NCI-H82 treated with DMSO at 0.1 percent for 48 hours (cell line): ENCODE data around the gene SDHB.

ENCODE experiments used
- DNase-seq: peaks from one replicate; lab custom pipeline; 2025; ENCODE audit not compliant: unreplicated experiment; lab: John Stamatoyannopoulos, UW

SDHB gene

GRCh38 chr1:16988210-16988609, 65.6 kb downstream of the SDHB start:
- DNase-seq: no peak

GRCh38 chr1:16986962-16987361, 66.9 kb downstream of the SDHB start:
- no peak for DNase-seq

GRCh38 chr1:16986560-16986959, 67.3 kb downstream of the SDHB start:
- no peak for DNase-seq

- DNase-seq: no peak
These were observed 67.7 kb downstream of the SDHB start for GRCh38 chr1:16986113-16986512.

- no peak for DNase-seq
These were observed 69.1 kb downstream of the SDHB start for GRCh38 chr1:16984717-16985116.

DNA sequence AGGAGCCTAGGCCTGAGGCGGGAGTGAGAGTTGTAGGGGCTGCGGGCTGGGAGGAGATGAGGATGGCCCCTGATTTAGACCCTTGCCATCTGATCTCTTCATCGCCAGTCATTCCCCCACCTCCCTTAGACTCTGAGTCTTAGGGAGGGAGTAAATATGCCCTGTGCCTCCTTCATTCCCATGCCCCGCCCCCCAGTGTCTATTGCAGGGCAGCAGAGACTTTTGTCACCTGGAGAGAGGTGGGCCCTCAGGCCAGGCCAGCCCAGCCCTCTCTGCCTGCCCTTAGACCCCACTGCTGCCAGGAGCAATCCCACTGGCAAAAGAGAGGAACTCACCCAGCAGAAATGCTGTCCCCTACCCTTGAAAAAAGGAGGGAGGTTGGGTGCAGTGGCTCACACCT, 70.2 kb downstream of the SDHB start:
- no peak for DNase-seq

DNA sequence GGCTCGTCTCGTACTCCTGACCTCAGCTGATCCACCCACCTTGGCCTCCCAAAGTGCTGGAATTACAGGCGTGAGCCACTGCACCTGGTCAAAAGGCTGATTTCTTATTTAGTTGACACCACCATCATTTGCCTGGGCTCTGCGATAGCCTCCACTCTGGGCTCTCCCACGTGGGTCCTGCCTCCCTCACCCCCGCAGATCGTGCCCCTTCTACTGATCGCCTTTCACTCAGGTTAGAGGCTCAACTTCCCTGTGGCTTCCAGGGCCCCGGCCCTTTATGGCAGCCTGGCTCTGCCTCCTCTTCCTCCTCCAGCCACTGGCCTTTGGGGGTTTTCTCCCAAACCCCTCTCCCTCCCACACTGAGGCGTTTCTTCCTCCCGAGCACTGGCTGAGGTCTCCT, 70.9 kb downstream of the SDHB start:
- no peak for DNase-seq

- DNase-seq: no peak
These were observed 72.5 kb downstream of the SDHB start for GRCh38 chr1:16981269-16981849.

DNA sequence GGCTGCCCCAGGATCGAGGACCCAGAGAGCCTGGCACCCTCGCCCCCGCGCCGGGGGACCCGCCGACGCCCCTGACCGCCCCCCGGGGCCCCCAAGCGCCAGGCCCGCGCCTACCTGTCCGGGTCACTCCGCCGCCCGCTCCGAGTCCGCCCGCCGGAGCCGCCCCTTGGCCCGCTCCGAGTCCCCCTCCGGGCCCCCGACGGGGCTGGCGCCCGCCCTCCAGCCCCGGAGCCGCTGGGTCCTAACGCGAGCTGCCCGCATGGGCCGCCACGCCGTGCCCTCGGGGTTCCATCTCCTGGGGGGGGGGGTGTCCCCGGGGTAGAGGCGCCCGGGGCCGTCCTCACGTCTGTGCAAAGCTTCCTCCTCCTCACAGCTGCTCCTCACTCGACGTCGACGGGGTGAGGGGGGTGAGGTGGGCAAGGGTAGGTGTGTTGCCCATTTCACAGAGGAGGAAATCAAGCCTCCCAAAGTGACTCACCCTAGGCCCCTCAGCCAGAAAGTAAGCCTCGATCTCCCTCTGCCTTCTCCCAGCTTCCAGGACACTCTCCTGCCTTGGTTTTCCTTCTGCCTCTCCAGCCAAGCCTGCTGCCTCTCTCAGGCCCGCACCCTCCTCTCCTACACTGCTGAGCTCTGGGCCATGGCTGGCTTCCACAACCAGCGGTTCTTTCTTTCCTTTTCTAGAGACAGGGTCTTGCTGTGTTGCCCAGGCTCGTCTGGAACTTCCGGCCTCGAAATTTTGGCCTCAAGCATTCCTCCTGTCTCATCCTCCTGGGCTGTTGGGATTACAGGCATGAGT, 73.2 kb downstream of the SDHB start, which contains the start of gene MFAP2:
Gene MFAP2 (minus strand): TSS at position 148 of the 796 bp plus-strand sequence. CDS start 2,347 bp downstream, outside the sequence.
- no peak for DNase-seq

DNA sequence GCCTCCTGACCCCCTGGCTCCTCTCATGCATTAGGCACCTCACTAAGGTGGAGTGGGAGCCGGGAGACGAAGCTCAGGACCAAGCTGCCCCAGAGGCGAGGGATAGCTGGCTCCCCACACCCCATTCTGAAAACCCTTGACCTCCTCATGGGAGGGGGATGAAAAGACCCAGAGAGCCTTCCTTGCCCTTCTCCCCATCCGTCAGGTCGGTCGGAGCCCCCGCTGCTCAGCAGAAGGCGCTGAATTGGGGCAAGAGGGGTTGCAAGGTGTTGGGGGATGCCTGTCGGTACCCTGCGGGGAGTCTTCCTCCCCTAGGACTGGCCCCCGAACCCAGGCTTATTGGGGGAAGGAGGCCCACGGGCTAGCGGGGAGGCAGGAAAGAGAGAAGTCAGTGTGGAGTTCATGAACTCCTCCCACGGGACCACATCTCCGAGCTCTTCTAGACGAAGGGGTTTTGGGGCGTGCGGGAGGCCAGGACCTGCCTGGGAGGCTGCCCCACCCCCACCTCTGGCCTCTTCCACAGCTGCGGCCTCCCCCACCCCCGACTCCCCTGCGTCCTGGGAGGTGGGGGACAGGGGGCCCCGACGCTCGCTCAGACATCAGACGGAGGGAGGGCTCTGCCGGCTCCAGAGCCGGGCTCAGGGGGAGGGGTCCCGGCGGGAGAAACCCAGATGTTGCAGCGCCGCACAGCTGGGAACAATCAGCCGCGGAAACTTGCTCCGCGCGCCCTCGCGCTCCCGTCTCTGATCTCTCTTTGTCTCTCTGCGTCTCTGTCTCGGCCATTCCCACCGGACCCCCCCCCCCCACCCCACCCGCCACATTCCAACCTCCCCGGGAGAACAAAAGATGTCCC, 74.1 kb downstream of the SDHB start:
- no peak for DNase-seq

DNA sequence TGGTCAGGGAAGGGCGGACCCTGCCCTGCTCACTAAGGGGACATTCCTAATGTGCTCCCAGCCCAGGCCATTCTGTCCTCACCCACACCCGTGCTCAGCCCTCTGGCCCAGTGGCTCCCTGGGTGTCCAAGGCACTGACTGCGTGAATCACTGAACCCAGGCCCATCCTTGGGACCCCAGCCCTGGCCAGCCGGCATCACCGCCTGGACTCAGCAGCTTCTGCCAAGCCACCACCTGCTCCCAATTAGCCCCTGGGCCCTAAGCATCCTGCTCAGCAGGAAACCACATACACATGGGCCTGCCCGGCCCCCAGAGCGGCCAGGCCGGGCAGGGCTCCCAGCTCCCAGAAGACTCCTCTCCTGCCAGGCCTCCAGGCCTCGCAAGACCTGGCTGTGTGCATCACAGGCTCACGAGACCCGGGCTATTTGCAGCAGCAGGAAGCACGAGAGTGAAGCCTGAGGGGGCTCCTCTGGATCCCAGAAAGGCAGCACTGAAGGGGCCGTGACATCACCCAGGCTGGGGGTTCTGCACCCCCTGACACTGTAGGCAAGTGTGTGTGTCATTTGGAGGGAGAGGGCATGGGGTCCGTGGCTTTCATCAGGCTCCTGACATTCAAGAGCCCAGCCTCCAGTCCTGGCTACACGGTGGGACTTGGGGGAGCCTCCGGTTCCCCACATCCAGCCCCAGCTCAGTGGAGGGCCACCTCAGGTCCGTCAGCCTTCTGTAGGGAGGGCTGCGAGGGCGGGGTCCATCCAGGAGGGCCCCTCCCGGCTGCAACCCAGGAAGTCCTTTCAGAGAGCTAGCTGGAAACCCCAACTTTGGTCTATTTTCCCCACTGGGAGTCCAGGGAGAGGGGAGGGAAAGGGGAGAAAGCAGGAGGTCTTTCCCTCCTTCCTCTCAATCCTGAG, 75.0 kb downstream of the SDHB start:
- no peak for DNase-seq

GRCh38 chr1:16978139-16978538, 75.7 kb downstream of the SDHB start:
- DNase-seq: no peak

DNA sequence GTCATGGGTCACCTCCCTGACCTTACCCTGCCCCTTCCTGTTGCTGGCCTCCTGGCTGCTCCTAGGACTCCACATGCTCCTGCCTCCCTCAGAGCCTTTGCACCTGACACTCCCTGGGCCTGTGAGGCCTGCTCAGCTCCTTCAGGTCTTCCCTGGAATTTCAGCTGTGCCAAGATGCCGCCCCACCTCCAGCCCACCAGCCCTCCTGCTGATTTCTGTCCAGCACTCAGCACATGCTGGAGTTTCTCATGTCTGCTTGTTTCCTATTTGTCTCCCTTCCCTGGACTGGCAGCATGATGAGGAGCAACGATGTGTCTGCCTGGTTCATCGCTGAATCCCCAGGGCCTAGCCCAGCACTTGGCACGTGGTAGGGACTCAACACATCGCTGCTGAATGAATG, 76.5 kb downstream of the SDHB start:
- DNase-seq: no peak

DNA sequence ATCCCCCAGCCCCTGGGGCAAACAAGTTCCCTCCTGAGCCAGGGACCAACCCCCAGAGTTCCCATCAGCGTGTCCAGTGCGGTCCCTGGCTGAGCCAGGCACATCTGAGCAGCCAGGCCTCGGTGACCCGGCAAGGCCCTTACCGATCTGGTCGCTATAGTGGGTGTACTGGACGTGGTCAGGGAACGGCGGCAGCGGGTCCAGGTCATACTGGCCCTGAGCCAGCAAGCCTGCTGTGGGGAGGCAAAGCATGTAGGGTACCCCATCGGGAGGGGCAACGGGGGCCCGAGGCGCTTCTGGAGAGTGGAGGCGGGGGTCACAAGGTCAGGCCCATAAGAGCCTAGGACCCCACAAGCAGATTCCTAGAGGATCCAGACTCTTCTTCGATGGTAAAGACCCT, 76.9 kb downstream of the SDHB start:
- DNase-seq: no peak

GRCh38 chr1:16975838-16976237, 78.0 kb downstream of the SDHB start:
- no peak for DNase-seq

DNA sequence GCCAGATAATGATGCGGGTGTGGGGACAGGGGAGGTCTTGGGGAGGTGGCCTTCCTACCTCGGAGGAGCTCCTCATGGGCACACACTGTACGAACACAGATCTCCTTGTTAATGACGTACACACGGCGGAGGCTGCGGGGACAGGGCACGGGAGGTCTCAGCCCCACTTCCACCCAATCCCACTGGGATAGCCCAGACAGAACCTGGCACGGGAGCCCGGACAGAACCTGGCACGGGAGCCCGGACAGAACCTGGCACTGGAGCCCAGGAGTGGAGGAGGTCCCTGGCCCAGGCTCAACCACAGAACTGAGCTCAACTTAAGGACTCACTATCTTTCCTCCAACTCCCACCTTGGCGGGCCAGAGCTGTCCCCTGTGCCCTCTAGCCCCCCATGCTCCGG, 78.6 kb downstream of the SDHB start:
- DNase-seq: no peak

DNA sequence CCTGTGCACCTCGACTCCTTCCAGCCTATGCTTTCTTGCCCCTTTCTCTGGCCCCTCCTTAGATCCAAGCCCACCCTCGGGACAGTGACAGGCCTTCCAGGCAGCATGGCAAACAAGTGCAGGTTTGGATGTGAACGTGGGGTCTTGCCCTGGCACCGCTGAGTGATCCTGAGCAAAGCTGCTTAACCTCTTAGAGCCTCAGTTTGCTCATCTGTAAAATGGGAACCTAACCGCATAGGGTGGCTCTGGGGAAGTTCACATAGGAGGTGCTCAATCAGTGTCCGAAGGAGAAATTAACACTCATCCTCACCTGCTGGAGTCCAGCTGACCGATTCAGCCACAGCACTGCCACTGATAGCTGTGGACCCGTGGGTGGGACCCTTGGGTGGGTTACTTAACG, 80.6 kb downstream of the SDHB start:
- no peak for DNase-seq

DNA sequence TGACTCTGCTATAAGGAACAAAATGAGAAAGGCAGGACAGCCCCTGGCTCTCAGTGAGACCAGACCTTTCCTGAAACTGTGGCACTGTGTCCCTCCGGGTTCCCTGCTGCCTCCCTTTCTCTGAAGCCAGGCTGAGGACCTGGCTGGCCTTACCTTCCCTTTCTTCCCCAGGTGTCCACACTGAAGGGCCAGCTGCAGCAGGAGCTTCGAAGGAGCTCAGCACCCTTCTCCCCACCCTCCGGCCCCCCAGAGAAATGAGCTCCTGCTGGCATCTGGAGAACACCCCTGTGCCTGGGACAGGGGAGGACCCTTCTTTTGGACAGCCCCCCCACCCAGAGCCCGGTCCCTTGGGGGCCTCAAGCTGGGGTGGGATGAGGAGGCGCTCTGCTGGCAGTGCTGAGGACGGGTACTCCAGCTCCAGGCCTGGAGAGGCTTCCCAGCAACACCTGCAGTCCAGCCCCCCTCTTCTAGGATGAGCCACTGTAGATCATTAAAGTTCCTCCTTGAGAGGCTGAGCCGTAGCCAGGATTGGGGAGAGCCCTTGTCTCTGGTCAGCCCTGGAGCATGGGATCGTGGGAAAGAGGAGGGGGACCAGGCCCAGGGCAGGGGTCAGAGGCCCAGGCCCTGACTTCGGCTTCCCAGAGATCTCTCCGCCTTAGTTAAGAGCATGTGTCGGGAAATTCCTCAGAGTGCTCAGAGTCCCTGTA, 81.5 kb downstream of the SDHB start:
- no peak for DNase-seq

DNA sequence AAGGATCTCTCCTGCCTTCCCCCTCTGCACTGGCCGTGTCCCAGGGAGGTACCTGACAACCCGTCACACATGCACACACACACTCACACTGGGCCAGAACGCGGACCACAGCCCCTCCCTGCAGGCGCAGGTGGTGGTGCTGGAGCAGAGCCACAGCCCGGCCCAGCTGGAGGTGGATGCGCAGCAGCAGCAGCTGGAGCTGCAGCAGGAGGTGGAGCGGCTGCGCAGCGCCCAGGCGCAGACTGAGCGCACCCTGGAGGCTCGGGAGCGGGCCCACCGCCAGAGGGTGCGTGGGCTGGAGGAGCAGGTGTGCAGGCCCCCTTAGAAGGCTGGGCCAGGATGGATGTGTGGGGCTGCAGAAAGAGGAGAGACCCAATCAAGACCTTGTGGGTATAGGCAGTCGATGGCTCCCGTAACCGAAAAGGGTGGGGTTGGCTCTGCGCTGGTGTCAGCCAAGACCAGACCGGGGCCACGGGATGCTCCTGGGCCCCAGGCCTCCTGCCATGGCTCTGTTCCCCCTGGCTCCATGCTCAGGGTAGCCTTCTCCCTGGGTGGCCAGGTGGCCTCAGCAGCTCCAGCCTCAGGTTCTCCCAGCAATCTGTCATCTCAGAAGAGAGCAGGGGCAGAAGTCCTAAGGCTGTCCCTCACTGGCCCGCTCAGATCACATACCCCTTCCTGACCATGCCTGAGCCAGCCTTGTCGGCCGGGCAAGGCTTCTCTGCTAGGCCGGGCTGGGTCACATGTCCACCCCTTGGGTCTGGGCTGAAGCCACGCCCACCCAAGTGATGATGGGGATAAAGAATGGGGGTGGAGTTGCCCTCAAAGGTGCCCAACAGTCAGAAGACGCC, 82.3 kb downstream of the SDHB start:
- DNase-seq: no peak
